ENCODE measurements around the gene CXCL1.

The CXCL1 gene

GRCh38 chr4:73919691-73920090 lies 50.5 kb downstream of the CXCL1 start:
- Histone ChIP-seq H3K36me3 (ENCODE audit: control insufficient read depth, insufficient read depth, low read length) (no peaks in the 10 kb centered on the region), H3K9me3 (ENCODE audit: control insufficient read depth, insufficient read depth, low read length) (no peaks in the 10 kb centered on the region), H3K27me3 (ENCODE audit: control insufficient read depth, insufficient read depth, low read length) (no peaks in the 10 kb centered on the region), H3K4me3 (ENCODE audit: low read depth, low read length) (no peak overlapping the region), H3K4me1 (ENCODE audit: control insufficient read depth, insufficient read depth, low read length) (no peaks in the 10 kb centered on the region), H3K9ac (ENCODE audit: low read depth, low read length) (no peak overlapping the region), H3K27ac (ENCODE audit: low read depth, low read length) (no peak overlapping the region)
